Neural cell (in vitro differentiated cells): Measurements from ENCODE around the gene CDK9. TPM values are rescaled to one million over a fixed set of nuclear protein-coding genes. Genes with fewer than 3 reads are reported as not detected.

Experiments used
- H2AFZ ChIP-seq: fragments of 200-600, 300-800 bp; sonication (generic), shearing (Covaris generic); 2 replicates; pipeline ENCODE4 v1.6.0; 2014; ENCODE audit warnings: low read depth, mild to moderate bottlenecking, antibody characterized with exemption, low read length, moderate library complexity
- H3F3A ChIP-seq: fragments of 200-600 bp; shearing (Covaris generic); 2 replicates; pipeline ENCODE4 v1.6.1; 2016; ENCODE audit warnings: mild to moderate bottlenecking, moderate library complexity, mixed read lengths, antibody characterized with exemption, low read length; ENCODE audit not compliant: insufficient read depth, poor library complexity, severe bottlenecking
- H3K27ac ChIP-seq: fragments of 200-600, 300-800 bp; sonication (generic), shearing (Covaris generic); 2 replicates; pipeline ENCODE4 v1.5.1; 2014; ENCODE audit warnings: mild to moderate bottlenecking, low read length, moderate library complexity
- H3K27me3 ChIP-seq: fragments of 300-800, 200-600 bp; sonication (generic), shearing (Covaris generic); 2 replicates; pipeline ENCODE4 v1.6.0; 2014; ENCODE audit warnings: mild to moderate bottlenecking, low read depth, low read length, moderate library complexity; ENCODE audit not compliant: insufficient read depth
- H3K36me3 ChIP-seq: fragments of 300-800, 200-600 bp; sonication (generic), shearing (Covaris generic); 2 replicates; pipeline ENCODE4 v1.5.1; 2014; ENCODE audit warnings: mild to moderate bottlenecking, antibody characterized with exemption, low read length, moderate library complexity; ENCODE audit not compliant: insufficient read depth
- H3K4me2 ChIP-seq: fragments of 300-800, 200-600 bp; sonication (generic), shearing (Covaris generic); 2 replicates; pipeline ENCODE4 v1.6.0; 2014; ENCODE audit warnings: mild to moderate bottlenecking, low read length
- H3K4me3 ChIP-seq: fragments of 300-800, 200-600 bp; sonication (generic), shearing (Covaris generic); 2 replicates; pipeline ENCODE4 v1.5.1; 2014; ENCODE audit warnings: mild to moderate bottlenecking, low read length, moderate library complexity
- H3K79me2 ChIP-seq: fragments of 200-600 bp; shearing (Covaris generic); replicated peaks from 2 replicates; pipeline ENCODE4 v1.6.0; 2014; ENCODE audit warnings: mild to moderate bottlenecking, low read length, moderate library complexity; ENCODE audit not compliant: insufficient read depth
- H3K9ac ChIP-seq: fragments of 300-800, 200-600 bp; sonication (generic), shearing (Covaris generic); 2 replicates; pipeline ENCODE4 v1.6.1; 2016; ENCODE audit warnings: mild to moderate bottlenecking, low read length, mixed read lengths
- H3K9me2 ChIP-seq: fragments of 200-600 bp; shearing (Covaris generic); 2 replicates; pipeline ENCODE4 v1.6.1; 2016; ENCODE audit warnings: mild to moderate bottlenecking, low read length, mixed read lengths; ENCODE audit not compliant: insufficient read depth
- H3K9me3 ChIP-seq: fragments of 200-600, 300-800 bp; sonication (generic), shearing (Covaris generic); 2 replicates; pipeline ENCODE4 v1.6.1; 2016; ENCODE audit warnings: mild to moderate bottlenecking, mixed run types, low read length, moderate library complexity, mixed read lengths
- H4K20me1 ChIP-seq: fragments of 200-600 bp; shearing (Covaris generic); 2 replicates; pipeline ENCODE4 v1.6.1; 2016; ENCODE audit warnings: mild to moderate bottlenecking, mixed run types; ENCODE audit not compliant: insufficient read depth
- EP300 ChIP-seq: fragments of 450-650 bp; conservative IDR thresholded peaks from 2 replicates; pipeline ENCODE4 v1.6.1; 2014; ENCODE audit warnings: antibody characterized with exemption, mild to moderate bottlenecking, moderate library complexity; ENCODE audit not compliant: poor library complexity, severe bottlenecking
- EZH2 ChIP-seq: fragments of 200-600, 300-800 bp; shearing (Covaris generic), sonication (generic); IDR thresholded peaks from 2 replicates; pipeline ENCODE4 v1.6.1; 2014; ENCODE audit warnings: antibody characterized with exemption, low read length, borderline replicate concordance, mild to moderate bottlenecking; ENCODE audit not compliant: insufficient read depth, poor library complexity, severe bottlenecking
- MXI1 ChIP-seq: fragments of 450-650 bp; conservative IDR thresholded peaks from 2 replicates; pipeline ENCODE4 v1.6.1; 2014; ENCODE audit warnings: antibody characterized with exemption, mild to moderate bottlenecking; ENCODE audit not compliant: poor library complexity, severe bottlenecking
- POLR2AphosphoS5 ChIP-seq: IDR thresholded peaks from 2 replicates; pipeline ENCODE4 v1.6.1; 2012
- RAD21 ChIP-seq: fragments of 450-650 bp; conservative IDR thresholded peaks from 2 replicates; pipeline ENCODE4 v1.6.1; 2014; ENCODE audit warnings: antibody characterized with exemption, mild to moderate bottlenecking, moderate library complexity
- SMC3 ChIP-seq: fragments of 450-650 bp; conservative IDR thresholded peaks from 2 replicates; pipeline ENCODE4 v1.6.1; 2014; ENCODE audit warnings: antibody characterized with exemption, mild to moderate bottlenecking, moderate library complexity; ENCODE audit not compliant: poor library complexity
- TAF1 ChIP-seq: IDR thresholded peaks from 2 replicates; pipeline ENCODE4 v1.6.1; 2012; ENCODE audit warnings: low read depth
- polyA plus RNA-seq: library from polyadenylated mRNA; depleted of rRNA; stranded (reverse); fragments of >200 nt; gene quantifications from 2 replicates; pipeline ENCODE4 v1.2.3, GENCODE V29; 2014
- TF ChIP-seq, protein P1 (sequence below): fragments of 450-650 bp; IDR thresholded peaks from 2 replicates; pipeline ENCODE4 v1.5.1; 2014; ENCODE audit warnings: antibody characterized with exemption, mild to moderate bottlenecking, moderate library complexity; ENCODE audit not compliant: poor library complexity, severe bottlenecking
- TF ChIP-seq, protein P2 (sequence below): IDR thresholded peaks from 2 replicates; pipeline ENCODE4 v1.6.1; 2012; ENCODE audit warnings: borderline replicate concordance

The CDK9 gene
- polyA plus RNA-seq, 1 donor from 2014 or later = 195 TPM

GRCh38 chr9:127765418-127765817 lies 20.4 kb upstream of the CDK9 start:
- no peaks in the 10 kb centered on the region for H3K36me3 ChIP-seq
- H3K9me2 ChIP-seq = no peaks in the 10 kb centered on the region
- no peaks in the 10 kb centered on the region for H3K9me3 ChIP-seq
- H4K20me1 ChIP-seq = no peaks in the 10 kb centered on the region
- H3K9ac ChIP-seq = no peak overlapping the region
- H3K4me2 ChIP-seq = no peak overlapping the region
- H3K27ac ChIP-seq = no peak overlapping the region
- no peak overlapping the region for H3K4me3 ChIP-seq
- TF ChIP-seq SMC3 (no peak), TAF1 (no peak), EZH2 (no peak), MXI1 (no peak), EP300 (no peak), RAD21 (no peak), POLR2AphosphoS5 (no peak)
- TF ChIP-seq, protein P1, sequence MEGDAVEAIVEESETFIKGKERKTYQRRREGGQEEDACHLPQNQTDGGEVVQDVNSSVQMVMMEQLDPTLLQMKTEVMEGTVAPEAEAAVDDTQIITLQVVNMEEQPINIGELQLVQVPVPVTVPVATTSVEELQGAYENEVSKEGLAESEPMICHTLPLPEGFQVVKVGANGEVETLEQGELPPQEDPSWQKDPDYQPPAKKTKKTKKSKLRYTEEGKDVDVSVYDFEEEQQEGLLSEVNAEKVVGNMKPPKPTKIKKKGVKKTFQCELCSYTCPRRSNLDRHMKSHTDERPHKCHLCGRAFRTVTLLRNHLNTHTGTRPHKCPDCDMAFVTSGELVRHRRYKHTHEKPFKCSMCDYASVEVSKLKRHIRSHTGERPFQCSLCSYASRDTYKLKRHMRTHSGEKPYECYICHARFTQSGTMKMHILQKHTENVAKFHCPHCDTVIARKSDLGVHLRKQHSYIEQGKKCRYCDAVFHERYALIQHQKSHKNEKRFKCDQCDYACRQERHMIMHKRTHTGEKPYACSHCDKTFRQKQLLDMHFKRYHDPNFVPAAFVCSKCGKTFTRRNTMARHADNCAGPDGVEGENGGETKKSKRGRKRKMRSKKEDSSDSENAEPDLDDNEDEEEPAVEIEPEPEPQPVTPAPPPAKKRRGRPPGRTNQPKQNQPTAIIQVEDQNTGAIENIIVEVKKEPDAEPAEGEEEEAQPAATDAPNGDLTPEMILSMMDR = no peak
- TF ChIP-seq, protein P2, sequence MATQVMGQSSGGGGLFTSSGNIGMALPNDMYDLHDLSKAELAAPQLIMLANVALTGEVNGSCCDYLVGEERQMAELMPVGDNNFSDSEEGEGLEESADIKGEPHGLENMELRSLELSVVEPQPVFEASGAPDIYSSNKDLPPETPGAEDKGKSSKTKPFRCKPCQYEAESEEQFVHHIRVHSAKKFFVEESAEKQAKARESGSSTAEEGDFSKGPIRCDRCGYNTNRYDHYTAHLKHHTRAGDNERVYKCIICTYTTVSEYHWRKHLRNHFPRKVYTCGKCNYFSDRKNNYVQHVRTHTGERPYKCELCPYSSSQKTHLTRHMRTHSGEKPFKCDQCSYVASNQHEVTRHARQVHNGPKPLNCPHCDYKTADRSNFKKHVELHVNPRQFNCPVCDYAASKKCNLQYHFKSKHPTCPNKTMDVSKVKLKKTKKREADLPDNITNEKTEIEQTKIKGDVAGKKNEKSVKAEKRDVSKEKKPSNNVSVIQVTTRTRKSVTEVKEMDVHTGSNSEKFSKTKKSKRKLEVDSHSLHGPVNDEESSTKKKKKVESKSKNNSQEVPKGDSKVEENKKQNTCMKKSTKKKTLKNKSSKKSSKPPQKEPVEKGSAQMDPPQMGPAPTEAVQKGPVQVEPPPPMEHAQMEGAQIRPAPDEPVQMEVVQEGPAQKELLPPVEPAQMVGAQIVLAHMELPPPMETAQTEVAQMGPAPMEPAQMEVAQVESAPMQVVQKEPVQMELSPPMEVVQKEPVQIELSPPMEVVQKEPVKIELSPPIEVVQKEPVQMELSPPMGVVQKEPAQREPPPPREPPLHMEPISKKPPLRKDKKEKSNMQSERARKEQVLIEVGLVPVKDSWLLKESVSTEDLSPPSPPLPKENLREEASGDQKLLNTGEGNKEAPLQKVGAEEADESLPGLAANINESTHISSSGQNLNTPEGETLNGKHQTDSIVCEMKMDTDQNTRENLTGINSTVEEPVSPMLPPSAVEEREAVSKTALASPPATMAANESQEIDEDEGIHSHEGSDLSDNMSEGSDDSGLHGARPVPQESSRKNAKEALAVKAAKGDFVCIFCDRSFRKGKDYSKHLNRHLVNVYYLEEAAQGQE = no peak
- no peak overlapping the region for H2AFZ ChIP-seq
- no peaks in the 10 kb centered on the region for H3K27me3 ChIP-seq
- no peaks in the 10 kb centered on the region for H3K79me2 ChIP-seq
- H3F3A ChIP-seq = no peaks in the 10 kb centered on the region

GRCh38 chr9:127767410-127767809 lies 18.4 kb upstream of the CDK9 start:
- no peaks in the 10 kb centered on the region for H3K36me3 ChIP-seq
- no peaks in the 10 kb centered on the region for H3K9me3 ChIP-seq
- no peaks in the 10 kb centered on the region for H3K27me3 ChIP-seq
- H3K9me2 ChIP-seq = no peaks in the 10 kb centered on the region
- H3K9ac ChIP-seq = no peak overlapping the region
- TF ChIP-seq EZH2 = no peak
- H4K20me1 ChIP-seq = no peaks in the 10 kb centered on the region
- no peak overlapping the region for H3K27ac ChIP-seq
- H3F3A ChIP-seq = no peaks in the 10 kb centered on the region
- H2AFZ ChIP-seq = no peak overlapping the region
- H3K79me2 ChIP-seq = no peaks in the 10 kb centered on the region
- H3K4me2 ChIP-seq = no peak overlapping the region
- H3K4me3 ChIP-seq = no peak overlapping the region

DNA sequence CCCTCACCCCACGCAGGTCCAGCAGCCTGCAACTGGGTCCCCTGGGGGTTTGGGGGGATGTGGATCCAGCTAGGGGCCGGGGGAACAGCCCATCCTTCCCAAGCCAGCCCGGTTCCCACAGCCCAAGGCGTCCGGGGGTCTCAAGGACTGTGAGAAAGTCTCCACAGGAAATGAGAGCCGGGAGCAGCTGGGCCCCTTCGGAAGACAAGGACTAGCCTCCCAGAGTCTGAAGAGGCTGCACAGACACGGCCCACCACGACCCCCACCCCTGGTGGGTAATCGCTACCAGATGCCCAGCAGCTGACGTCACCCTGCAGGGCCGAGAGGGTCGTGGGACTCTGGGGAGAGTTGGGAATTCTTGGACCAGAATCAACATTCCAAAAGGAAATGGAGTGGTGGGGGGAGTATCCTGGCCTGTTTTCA lies 17.9 kb upstream of the CDK9 start:
- H3K79me2 ChIP-seq = no peaks in the 10 kb centered on the region
- no peaks in the 10 kb centered on the region for H3K9me2 ChIP-seq
- no peaks in the 10 kb centered on the region for H3F3A ChIP-seq
- H3K36me3 ChIP-seq = no peaks in the 10 kb centered on the region
- no peak overlapping the region for H3K4me2 ChIP-seq
- H4K20me1 ChIP-seq = no peaks in the 10 kb centered on the region
- H3K4me3 ChIP-seq = no peak overlapping the region
- H3K27ac ChIP-seq = no peak overlapping the region
- H3K27me3 ChIP-seq = no peaks in the 10 kb centered on the region
- TF ChIP-seq TAF1 = no peak
- TF ChIP-seq, protein P1 = no peak
- TF ChIP-seq MXI1 = no peak
- no peak for TF ChIP-seq RAD21
- TF ChIP-seq SMC3 = no peak
- no peak for TF ChIP-seq POLR2AphosphoS5
- no peak for TF ChIP-seq EP300
- TF ChIP-seq, protein P2 = no peak
- no peak for TF ChIP-seq EZH2
- no peak overlapping the region for H2AFZ ChIP-seq
- H3K9me3 ChIP-seq = no peaks in the 10 kb centered on the region
- no peak overlapping the region for H3K9ac ChIP-seq
